ENCODE results near the gene PNRC1. TPM values are rescaled to one million over a fixed set of nuclear protein-coding genes. Genes with fewer than 3 reads are reported as not detected.
A peak's percentile ranks its signal among the peaks of the same experiment; 100 is the strongest.
"Not testable (repeated sequence)": the region's sequence is repeated elsewhere in the genome, so short reads cannot be mapped to it uniquely, and the experiment has no call there.

The PNRC1 gene
- total RNA-seq, 1 donor, result 881 TPM

DNA sequence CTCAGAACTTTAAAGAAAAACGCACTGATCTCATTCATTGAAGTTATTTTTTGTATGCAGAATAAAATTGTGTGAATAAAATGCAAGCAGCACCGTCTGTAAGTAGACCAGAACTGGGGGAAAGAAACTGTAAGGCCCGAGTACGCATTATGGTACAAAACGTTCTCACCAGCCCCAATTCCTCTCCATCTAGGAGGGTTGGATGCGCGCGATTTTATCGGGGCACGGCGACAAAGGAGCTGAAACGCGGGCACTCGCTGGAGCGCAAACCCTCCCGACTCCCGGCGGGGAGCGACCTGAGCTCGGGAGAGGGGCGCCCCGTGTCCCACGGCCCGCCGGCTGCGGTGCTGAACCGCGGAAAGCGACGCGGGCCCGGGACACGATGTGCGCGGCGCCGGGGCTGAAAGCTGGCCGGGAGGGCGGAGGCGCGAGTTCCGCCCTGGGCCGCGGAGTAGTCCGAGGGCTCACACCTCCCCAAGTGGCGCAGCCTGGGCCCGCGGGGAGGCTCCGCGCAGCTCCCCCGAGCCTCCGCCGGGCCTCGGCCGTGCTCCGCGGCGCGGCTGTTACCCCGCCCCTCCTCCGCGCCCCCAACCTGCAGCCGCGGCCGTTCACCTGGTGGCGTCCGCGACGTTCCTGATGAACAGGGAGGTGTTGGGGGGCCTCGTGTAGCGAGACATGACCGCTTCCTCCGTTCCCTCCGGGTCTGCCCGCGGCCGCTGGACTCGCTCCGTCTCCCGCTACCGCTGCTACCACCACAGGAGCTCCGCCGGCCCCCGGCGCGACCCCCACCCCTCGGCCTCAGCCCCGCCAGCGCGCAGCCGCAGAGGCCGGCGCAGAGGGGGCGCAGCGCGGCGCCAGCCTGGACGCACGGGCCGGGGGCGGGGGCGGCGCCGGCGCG is 36.9 kb downstream of the PNRC1 start, which contains the start of gene SRSF12:
TSS of gene SRSF12 (minus strand) at position 861 of the 898 bp plus-strand sequence. CDS start at position 677, 184 bp downstream.
- Histone ChIP-seq H3K27me3 (ENCODE audit: insufficient read depth, low read length) (no peaks in the 10 kb centered on the region), H3K4me1 (ENCODE audit: insufficient read depth, low read length) (peaks cover 8% of the 10 kb centered on the region), H3K4me3 (ENCODE audit: low read length) (peak within 1 kb of the TSS; percentile 42), H3K9me3 (ENCODE audit: low read depth, low read length) (no peaks in the 10 kb centered on the region)

DNA sequence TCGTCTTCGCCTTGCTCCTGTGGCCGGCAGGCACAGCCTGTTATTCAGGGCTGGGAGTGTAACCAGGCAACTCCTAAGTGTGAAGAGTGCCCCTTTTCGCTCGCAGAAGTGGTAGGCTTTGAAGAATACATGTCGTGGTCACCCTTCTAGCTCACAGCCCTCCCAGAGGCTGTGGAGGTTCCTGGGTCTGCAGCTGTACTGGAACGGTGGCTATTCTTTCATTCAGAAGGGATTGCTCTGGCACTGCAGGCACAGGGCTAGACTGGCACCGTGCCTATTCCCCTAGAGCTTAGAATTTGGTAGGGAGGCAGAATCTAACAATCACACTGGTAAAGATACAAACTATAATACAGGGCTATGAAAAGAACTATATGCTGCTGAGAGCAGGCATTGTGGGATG is 38.4 kb downstream of the PNRC1 start:
- Histone ChIP-seq H3K27me3 (ENCODE audit: insufficient read depth, low read length) (no peaks in the 10 kb centered on the region), H3K4me1 (ENCODE audit: insufficient read depth, low read length) (peaks cover 8% of the 10 kb centered on the region), H3K9me3 (ENCODE audit: low read depth, low read length) (no peaks in the 10 kb centered on the region), H3K4me3 (ENCODE audit: low read length) (no peak overlapping the region)

DNA sequence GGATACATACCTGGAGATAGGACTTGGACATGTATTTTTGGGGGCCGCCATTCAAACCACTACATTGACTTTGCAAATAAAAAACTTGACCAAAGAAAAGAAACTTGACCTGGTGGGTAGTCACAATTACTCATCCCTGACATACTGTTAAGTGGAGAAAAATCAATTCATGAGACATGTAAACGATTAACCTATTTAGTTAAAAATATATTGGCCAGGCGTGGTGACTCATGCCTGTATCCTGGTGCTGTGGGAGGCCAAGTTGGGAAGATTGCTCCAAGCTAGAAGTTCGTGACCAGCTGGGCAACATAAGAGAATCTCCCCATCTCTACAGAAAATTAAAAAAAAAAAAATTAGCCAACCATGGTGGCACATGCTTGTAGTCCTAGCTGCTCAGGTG is 39.8 kb downstream of the PNRC1 start:
- H3K9me3 ChIP-seq (ENCODE audit: low read depth, low read length), result no peaks in the 10 kb centered on the region
- no peaks in the 10 kb centered on the region for H3K27me3 ChIP-seq (ENCODE audit: insufficient read depth, low read length)
- H3K4me1 ChIP-seq (ENCODE audit: insufficient read depth, low read length), result peaks cover 8% of the 10 kb centered on the region

DNA sequence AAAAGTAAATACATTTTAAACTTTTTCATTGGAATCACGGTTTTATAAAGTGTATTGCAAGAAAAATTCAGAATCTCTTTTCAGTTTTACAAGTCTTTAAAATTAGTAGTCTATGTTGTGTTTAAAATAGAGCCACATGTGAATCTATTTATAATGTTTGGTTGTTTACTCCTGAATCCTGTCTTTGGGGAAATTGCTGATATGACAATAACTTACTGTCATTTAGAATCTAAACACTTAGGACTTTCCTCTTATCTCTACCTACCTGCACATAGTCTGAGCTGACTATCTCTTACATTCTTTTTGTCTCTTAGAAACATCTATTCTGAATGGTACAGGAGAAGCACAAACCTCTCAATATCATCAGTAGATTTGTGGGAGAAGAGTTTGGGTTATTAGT is 41.4 kb downstream of the PNRC1 start:
- Histone ChIP-seq H3K9me3 (ENCODE audit: low read depth, low read length) (no peaks in the 10 kb centered on the region), H3K4me3 (ENCODE audit: low read length) (no peak overlapping the region), H3K27me3 (ENCODE audit: insufficient read depth, low read length) (no peaks in the 10 kb centered on the region), H3K4me1 (ENCODE audit: insufficient read depth, low read length) (peaks cover 4% of the 10 kb centered on the region)

More for the DNA sequence above, 39.8 kb downstream of the PNRC1 start:
- no peak overlapping the region for H3K4me3 ChIP-seq (ENCODE audit: low read length)

DNA sequence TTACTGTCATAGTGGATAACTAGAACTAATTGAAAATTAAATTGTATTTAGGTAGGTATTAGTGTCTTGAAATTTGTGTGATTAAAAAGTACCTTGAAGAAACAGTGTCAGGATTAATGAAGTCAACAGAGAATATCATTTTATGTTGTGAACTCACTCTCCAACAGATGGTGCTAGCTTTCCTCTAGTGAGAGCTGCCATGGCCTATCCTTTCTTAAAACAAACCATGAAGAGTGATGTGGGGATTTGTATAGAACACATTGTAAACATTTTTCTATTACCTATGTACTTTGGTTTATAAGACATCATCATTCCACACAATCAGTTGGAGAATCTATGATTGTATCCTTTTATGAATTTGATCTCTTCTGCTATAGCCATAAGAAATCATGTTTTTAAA is 42.1 kb downstream of the PNRC1 start:
- Histone ChIP-seq H3K4me1 (ENCODE audit: insufficient read depth, low read length) (no peaks in the 10 kb centered on the region), H3K27me3 (ENCODE audit: insufficient read depth, low read length) (no peaks in the 10 kb centered on the region), H3K4me3 (ENCODE audit: low read length) (no peak overlapping the region), H3K9me3 (ENCODE audit: low read depth, low read length) (no peaks in the 10 kb centered on the region)

DNA sequence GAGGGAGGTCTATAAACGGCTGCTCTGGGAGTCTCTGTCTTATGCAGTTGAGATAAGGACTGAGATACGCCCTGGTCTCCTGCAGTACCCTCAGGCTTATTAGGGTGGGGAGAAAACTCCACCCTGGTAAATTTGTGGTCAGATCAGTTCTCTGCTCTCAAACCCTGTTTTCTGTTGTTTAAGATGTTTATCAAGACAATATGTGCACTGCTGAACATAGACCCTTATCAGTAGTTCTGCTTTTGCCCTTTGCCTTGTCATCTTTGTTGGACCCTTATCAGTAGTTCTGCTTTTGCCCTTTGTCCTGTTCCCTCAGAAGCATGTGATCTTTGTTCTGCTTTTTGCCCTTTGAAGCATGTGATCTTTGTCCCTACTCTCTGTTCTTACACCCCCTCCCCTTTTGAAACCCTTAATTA is 47.7 kb downstream of the PNRC1 start:
- not testable (repeated sequence) for H3K27me3 ChIP-seq (ENCODE audit: insufficient read depth, low read length); H3K9me3 ChIP-seq (ENCODE audit: low read depth, low read length); H3K4me3 ChIP-seq (ENCODE audit: low read length); H3K4me1 ChIP-seq (ENCODE audit: insufficient read depth, low read length)

DNA sequence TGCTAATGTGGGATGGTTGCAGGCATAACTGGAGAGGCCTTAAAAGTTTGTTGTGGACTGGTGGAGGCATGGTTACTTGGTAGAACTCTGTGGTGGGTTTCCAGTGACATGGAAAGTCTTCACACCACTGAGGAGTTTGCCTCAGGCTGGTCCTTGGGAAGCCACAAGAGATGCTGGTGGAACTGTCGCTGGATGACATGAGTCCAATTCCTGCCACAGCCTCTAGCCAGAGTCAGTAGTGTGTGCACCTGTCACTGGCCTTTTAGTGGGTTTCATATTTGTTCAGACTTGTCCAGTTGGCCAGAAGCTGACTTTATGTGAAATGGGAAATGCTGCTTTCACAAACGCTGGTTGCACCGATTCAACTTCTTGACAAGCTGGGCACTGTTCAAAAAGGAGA is 51.0 kb downstream of the PNRC1 start:
- peaks cover 4% of the 10 kb centered on the region for H3K4me1 ChIP-seq (ENCODE audit: insufficient read depth, low read length)

DNA sequence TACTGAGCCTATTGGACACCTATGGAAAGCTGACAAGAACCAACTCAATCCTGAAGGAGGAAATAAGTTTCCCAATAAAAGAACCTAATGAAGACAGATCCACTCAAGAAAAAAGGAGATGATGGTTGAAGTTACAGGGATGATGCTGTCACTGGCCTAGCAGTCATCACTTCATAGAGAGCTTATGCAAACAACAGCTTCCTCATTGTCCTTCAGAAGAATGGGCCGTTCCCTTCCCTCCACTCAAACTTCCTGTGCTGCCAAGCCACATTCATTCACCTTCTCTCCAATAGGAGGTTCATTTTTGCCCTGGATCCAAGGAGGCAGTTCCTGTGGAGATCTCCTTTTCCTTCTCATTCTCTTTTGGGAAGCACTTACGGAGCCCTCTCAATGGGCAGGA is 51.5 kb downstream of the PNRC1 start:
- Histone ChIP-seq H3K4me1 (ENCODE audit: insufficient read depth, low read length) (peaks cover 4% of the 10 kb centered on the region), H3K27me3 (ENCODE audit: insufficient read depth, low read length) (no peaks in the 10 kb centered on the region), H3K4me3 (ENCODE audit: low read length) (no peak overlapping the region), H3K9me3 (ENCODE audit: low read depth, low read length) (no peaks in the 10 kb centered on the region)

More for the DNA sequence above, 51.0 kb downstream of the PNRC1 start:
- Histone ChIP-seq H3K9me3 (ENCODE audit: low read depth, low read length) (no peaks in the 10 kb centered on the region), H3K27me3 (ENCODE audit: insufficient read depth, low read length) (no peaks in the 10 kb centered on the region), H3K4me3 (ENCODE audit: low read length) (no peak overlapping the region)

DNA sequence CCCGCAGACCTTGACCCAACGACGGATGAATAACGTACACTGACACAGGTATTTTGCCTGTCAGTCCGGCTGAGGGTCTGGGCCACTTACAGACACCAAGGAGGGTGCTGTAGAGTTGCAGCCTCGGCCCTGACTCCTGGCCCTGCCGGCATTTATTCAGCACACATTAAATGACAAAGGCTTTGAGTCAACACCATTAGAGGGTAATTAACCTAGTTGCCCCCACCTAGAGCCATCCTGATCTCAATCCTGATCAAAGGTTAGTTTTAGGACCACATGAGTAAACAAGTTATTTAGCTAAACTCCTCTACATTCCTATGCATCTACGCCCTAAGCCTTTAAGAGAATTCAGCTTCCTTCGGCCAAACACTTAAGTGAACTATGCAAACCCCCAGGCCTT is 53.4 kb downstream of the PNRC1 start:
- no peak overlapping the region for H3K4me3 ChIP-seq (ENCODE audit: low read length)
- no peaks in the 10 kb centered on the region for H3K27me3 ChIP-seq (ENCODE audit: insufficient read depth, low read length)
- no peaks in the 10 kb centered on the region for H3K9me3 ChIP-seq (ENCODE audit: low read depth, low read length)
- H3K4me1 ChIP-seq (ENCODE audit: insufficient read depth, low read length), result peaks cover 4% of the 10 kb centered on the region

DNA sequence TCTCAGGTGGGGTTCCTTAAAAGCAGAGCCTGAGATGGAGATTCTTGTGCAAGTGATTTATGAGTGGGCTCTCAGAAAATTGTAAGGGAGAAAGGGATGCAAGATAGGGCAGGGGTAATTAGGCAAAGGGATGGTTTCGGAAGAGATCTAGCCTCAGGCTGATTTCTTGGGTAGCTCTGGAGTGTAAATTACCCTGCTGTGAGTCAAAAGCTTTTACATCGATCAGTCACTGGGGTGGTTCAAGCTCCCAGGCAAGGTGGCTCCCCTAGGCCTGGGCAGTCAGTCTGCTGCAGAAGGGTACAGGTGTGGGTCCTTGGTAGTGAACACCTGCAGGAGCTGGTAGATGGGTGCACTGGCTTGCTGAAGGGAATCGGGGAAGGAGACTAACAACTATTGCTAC is 54.2 kb downstream of the PNRC1 start:
- Histone ChIP-seq H3K4me1 (ENCODE audit: insufficient read depth, low read length) (peaks cover 4% of the 10 kb centered on the region), H3K4me3 (ENCODE audit: low read length) (no peak overlapping the region), H3K9me3 (ENCODE audit: low read depth, low read length) (no peaks in the 10 kb centered on the region), H3K27me3 (ENCODE audit: insufficient read depth, low read length) (no peaks in the 10 kb centered on the region)

Other genes with a start within 250 kb of the PNRC1 start
- 28.8 TPM for gene RNGTT, start 117.1 kb upstream of the PNRC1 start, total RNA-seq
- gene SRSF12, start 37.3 kb downstream of the PNRC1 start, total RNA-seq, result not detected
- 6.1 TPM for gene PM20D2, start 65.3 kb downstream of the PNRC1 start, total RNA-seq
- gene GABRR1, start 136.6 kb downstream of the PNRC1 start, total RNA-seq, result 0.10 TPM
- 0.63 TPM for gene GABRR2, start 234.5 kb downstream of the PNRC1 start, total RNA-seq